GM06990 (cell line): ENCODE data around the gene EN1.

Experiments used
- DNase-seq: peaks from one replicate; pipeline ENCODE4 v3.0.0-alpha.2; 2011; ENCODE audit not compliant: insufficient read length; ENCODE audit errors: extremely low read depth
- H3K27me3 ChIP-seq: replicated peaks from 2 replicates; pipeline ENCODE4 v1.6.0; 2011; ENCODE audit warnings: low read length; ENCODE audit not compliant: control insufficient read depth, insufficient read depth
- H3K36me3 ChIP-seq: 2 replicates; pipeline ENCODE4 v1.5.1; 2011; ENCODE audit warnings: low read length; ENCODE audit not compliant: control insufficient read depth, insufficient read depth
- H3K4me3 ChIP-seq: replicated peaks from 2 replicates; pipeline ENCODE4 v1.5.1; 2011; ENCODE audit warnings: low read depth, mild to moderate bottlenecking, control low read depth, low read length
- TF ChIP-seq, protein P1 (sequence below): IDR thresholded peaks from 2 replicates; pipeline ENCODE4 v1.5.1; 2011; ENCODE audit warnings: low read length, control low read depth, mild to moderate bottlenecking, inconsistent platforms; ENCODE audit not compliant: insufficient read depth, poor library complexity, severe bottlenecking

EN1 gene

DNA sequence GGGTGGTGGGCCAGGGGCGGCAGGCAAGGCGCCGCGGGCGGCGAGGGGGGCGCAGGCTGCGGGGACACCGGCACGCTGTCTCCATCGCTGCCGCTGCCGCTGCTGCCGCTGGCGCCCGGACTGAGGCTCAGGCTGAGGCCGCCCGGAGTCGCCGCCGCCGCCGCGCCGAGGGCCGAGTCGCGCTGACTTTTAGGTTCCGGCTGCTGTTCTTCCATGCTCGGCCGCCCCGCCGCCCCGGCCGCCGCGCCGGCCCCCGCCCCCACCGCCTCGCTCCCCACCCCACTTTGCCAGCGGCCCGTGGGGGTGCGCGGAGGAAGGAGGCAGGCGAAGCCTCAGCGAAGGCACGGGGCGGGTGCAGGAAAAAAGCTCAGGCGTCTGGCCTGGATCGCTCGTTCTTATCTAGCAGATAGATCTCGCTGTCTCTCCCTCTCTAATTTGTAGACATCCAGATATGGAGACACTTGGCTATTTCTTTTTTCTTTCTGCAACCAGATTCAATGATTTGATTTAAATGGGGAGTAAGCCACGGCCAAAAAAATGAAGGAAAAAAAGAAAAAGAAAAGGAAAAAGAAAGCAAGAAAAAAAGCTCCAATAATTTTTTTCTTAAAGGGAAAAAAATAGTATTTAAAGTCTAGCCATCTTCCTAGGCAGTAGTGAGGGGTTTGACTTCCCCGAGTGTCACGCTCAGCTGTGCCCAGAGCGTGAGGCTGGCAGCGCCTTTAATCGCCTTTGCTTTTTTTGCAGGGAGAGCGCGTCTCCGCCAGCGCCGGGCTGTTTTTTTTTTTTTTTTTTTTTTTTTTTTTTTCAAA is at the start of gene EN1:
Gene EN1, minus strand, starts transcription at position 696 of the 809 bp plus-strand sequence. Its CDS starts 481 bp downstream, at position 215.
- peaks cover 2% of the 10 kb centered on the region for H3K27me3 ChIP-seq

DNA sequence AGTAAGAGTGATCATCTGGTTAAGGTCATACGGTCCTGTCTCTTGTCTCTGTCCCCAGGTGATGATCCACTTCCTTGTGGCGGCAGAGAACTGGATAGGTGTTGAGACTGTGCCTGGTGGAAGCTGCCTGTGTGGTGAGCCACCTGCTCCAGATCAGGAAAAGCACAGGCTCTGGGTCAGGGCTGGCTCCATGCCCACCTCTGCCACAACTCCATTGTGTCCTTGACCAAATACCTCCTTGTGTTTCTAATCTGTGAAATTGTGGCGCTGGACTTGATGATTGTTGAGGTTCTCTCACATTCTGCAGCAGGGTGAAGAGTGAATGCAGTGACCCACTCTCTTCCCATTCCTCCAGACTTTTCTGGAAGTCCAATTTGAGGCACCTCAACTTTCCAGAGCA is 45.7 kb upstream of the EN1 start:
- H3K27me3 ChIP-seq: no peaks in the 10 kb centered on the region
- H3K36me3 ChIP-seq: no peaks in the 10 kb centered on the region
- no peak for DNase-seq
- TF ChIP-seq, protein P1, sequence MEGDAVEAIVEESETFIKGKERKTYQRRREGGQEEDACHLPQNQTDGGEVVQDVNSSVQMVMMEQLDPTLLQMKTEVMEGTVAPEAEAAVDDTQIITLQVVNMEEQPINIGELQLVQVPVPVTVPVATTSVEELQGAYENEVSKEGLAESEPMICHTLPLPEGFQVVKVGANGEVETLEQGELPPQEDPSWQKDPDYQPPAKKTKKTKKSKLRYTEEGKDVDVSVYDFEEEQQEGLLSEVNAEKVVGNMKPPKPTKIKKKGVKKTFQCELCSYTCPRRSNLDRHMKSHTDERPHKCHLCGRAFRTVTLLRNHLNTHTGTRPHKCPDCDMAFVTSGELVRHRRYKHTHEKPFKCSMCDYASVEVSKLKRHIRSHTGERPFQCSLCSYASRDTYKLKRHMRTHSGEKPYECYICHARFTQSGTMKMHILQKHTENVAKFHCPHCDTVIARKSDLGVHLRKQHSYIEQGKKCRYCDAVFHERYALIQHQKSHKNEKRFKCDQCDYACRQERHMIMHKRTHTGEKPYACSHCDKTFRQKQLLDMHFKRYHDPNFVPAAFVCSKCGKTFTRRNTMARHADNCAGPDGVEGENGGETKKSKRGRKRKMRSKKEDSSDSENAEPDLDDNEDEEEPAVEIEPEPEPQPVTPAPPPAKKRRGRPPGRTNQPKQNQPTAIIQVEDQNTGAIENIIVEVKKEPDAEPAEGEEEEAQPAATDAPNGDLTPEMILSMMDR: no peak
- H3K4me3 ChIP-seq: no peak overlapping the region

More for the DNA sequence above, at the start of gene EN1:
- DNase-seq: no peak
- Histone ChIP-seq H3K36me3 (no peaks in the 10 kb centered on the region), H3K4me3 (no peak within 1 kb of the TSS)
- TF ChIP-seq, protein P1: no peak

DNA sequence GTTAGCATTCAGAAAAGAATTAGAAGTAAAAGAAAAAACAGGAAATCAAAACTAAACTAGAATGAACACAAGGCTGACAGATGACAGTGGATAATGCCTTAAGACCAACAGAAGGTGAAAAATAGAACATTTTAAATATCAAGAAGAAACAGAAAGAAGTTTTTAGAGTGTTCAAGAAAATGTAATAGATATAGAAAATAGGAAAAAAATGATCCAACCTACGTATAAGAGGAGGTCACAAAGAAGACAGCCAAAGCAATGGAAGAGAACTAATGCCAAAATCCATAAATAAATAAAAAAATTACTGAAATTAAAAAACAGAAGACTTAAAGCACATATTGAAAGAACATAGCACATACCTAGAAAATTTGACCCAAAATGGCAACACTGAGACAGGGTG is 42.5 kb upstream of the EN1 start:
- H3K4me3 ChIP-seq: no peak overlapping the region
- TF ChIP-seq, protein P1: no peak
- no peaks in the 10 kb centered on the region for H3K36me3 ChIP-seq
- DNase-seq: no peak
- H3K27me3 ChIP-seq: no peaks in the 10 kb centered on the region

DNA sequence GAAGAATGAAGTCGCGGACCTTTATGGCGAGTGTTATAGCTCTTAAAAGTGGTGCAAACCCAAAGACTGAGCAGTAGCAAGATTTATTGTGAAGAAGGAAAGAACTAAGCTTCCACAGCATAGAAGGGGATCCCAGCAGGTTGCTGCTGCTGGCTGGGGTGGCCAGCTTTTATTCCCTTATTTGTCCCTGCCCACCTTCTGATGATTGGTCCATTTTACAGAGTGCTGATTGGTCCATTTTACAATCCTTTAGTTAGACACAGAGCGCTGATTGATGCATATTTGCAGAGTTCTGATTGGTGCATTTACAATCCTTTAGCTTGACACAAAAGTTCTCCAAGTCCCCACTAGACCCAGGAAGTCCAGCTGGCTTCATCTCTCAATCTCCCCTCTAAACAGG is 36.3 kb upstream of the EN1 start:
- no peak for DNase-seq
- H3K4me3 ChIP-seq: no peak overlapping the region
- H3K27me3 ChIP-seq: peaks cover 1% of the 10 kb centered on the region; the same call in 1 of the 2 replicates
- no peaks in the 10 kb centered on the region for H3K36me3 ChIP-seq
- TF ChIP-seq, protein P1: no peak

DNA sequence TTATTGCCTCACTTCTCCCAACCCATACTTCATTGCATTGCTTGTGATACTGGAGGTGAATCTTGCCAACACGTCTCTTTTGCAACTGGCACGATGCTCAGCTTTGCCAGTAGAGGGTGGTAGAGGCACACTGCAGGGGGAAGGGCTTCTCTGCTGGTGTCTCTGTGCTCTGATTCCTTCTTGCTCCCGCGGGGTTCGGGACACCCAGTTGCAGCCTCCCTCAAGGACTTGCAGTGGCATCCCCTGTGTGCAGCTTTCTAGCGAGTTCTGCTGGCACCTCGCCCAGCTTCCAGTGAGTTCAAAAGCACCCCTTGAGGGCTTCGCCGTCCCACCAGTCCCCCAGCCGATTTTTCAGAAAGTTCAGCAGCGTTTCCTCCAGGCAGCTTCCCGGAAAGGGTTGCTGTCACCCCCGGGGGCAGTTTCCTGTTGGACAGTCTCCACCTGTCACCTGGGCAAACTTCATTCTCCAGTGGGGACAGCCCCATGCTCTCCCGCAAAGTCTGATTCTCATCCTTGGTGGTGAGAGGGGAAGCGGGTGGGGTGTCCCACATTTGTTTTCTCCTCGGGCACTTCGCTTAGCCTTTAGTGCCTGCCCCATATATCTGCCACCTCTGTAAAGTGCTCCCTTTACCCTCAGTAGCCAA is 35.4 kb upstream of the EN1 start:
- TF ChIP-seq, protein P1: peak; percentile 97
- peak overlapping the region; percentile 38 for H3K4me3 ChIP-seq
- no peak for DNase-seq
- peaks cover 1% of the 10 kb centered on the region; the same call in 1 of the 2 replicates for H3K27me3 ChIP-seq
- H3K36me3 ChIP-seq: no peaks in the 10 kb centered on the region
